Smooth muscle cell (in vitro differentiated cells): ENCODE measurements around the gene GAS6. TPM values are rescaled to one million over a fixed set of nuclear protein-coding genes. Genes with fewer than 3 reads are reported as not detected.

Experiments
- DNase-seq: peaks from one replicate; lab custom pipeline; 2025; ENCODE audit not compliant: unreplicated experiment; lab: John Stamatoyannopoulos, UW
- H2AFZ ChIP-seq: fragments of 200-600 bp; sonication (generic); 2 replicates; pipeline ENCODE4 v1.6.0; 2016; ENCODE audit warnings: antibody characterized with exemption, low read depth, mild to moderate bottlenecking
- H3F3A ChIP-seq: fragments of 200-600 bp; sonication (generic); 2 replicates; pipeline ENCODE4 v1.6.0; 2017; ENCODE audit warnings: antibody characterized with exemption, low read depth
- H3K27ac ChIP-seq: fragments of 200-600 bp; sonication (generic); 2 replicates; pipeline ENCODE4 v1.5.1; 2016; ENCODE audit warnings: low read depth, mild to moderate bottlenecking
- H3K27me3 ChIP-seq: fragments of 200-600 bp; sonication (generic); 2 replicates; pipeline ENCODE4 v1.6.1; 2016; ENCODE audit warnings: low read depth, mild to moderate bottlenecking
- H3K36me3 ChIP-seq: fragments of 200-600 bp; sonication (generic); 2 replicates; pipeline ENCODE4 v1.5.1; 2016; ENCODE audit warnings: low read depth
- H3K4me1 ChIP-seq: fragments of 200-600 bp; sonication (generic); 2 replicates; pipeline ENCODE4 v1.5.1; 2016; ENCODE audit warnings: low read depth
- H3K4me2 ChIP-seq: fragments of 200-600 bp; sonication (generic); 2 replicates; pipeline ENCODE4 v1.6.0; 2016; ENCODE audit warnings: mild to moderate bottlenecking
- H3K4me3 ChIP-seq: fragments of 200-600 bp; sonication (generic); 2 replicates; pipeline ENCODE4 v1.5.1; 2016; ENCODE audit warnings: mild to moderate bottlenecking
- H3K79me2 ChIP-seq: fragments of 200-600 bp; sonication (generic); 2 replicates; pipeline ENCODE4 v1.6.0; 2016; ENCODE audit warnings: low read depth, mild to moderate bottlenecking
- H3K9ac ChIP-seq: fragments of 200-600 bp; sonication (generic); 2 replicates; pipeline ENCODE4 v1.6.0; 2016; ENCODE audit warnings: low read depth
- H3K9me3 ChIP-seq: fragments of 200-600 bp; sonication (generic); replicated peaks from 2 replicates; pipeline ENCODE4 v1.5.1; 2016; ENCODE audit warnings: low read depth
- H4K20me1 ChIP-seq: fragments of 200-600 bp; sonication (generic); 2 replicates; pipeline ENCODE4 v1.6.0; 2016; ENCODE audit warnings: low read depth
- CTCF ChIP-seq: fragments of 200-600 bp; sonication (generic); IDR thresholded peaks from 2 replicates; pipeline ENCODE4 v1.5.1; 2017; ENCODE audit warnings: borderline replicate concordance, mild to moderate bottlenecking, antibody characterized with exemption; ENCODE audit not compliant: insufficient read depth, poor library complexity, severe bottlenecking
- WGBS: methylation state at CpG from one replicate; pipeline ENCODE4 v1.1.7; 2016; ENCODE audit warnings: low lambda C conversion rate; 5-methylcytosine and 5-hydroxymethylcytosine counted together
- polyA plus RNA-seq: library from polyadenylated mRNA; unstranded; fragments of >200 nt; fragmentation: Nextera tagmentation; extraction: Ambion mirVana; gene quantifications from 2 replicates; pipeline ENCODE4 v1.2.1, GENCODE V29; 2016
- total RNA-seq: library from RNA; depleted of rRNA; stranded (reverse); fragments of >200 nt; gene quantifications from 2 replicates; pipeline ENCODE4 v1.2.3, GENCODE V29; 2014

GAS6 gene
- total and polyA plus RNA-seq, 2 experiments from 2014 or later: 21.7 to 45.2 TPM

GRCh38 chr13:113901231-113901630, 37.4 kb upstream of the GAS6 start:
- no peak for DNase-seq
- no peak for TF ChIP-seq CTCF
- Histone ChIP-seq H3K9ac (no peak overlapping the region), H2AFZ (no peak overlapping the region), H3F3A (no peaks in the 10 kb centered on the region), H3K9me3 (no peaks in the 10 kb centered on the region), H3K4me3 (no peak overlapping the region), H3K4me1 (peaks cover 3% of the 10 kb centered on the region), H3K36me3 (no peaks in the 10 kb centered on the region), H3K4me2 (no peak overlapping the region), H3K27ac (no peak overlapping the region), H3K79me2 (no peaks in the 10 kb centered on the region), H4K20me1 (no peaks in the 10 kb centered on the region), H3K27me3 (no peaks in the 10 kb centered on the region)
- WGBS: 86% methylated on average over 7 of the region's 7 CpGs

GRCh38 chr13:113900646-113901045, 36.8 kb upstream of the GAS6 start:
- Histone ChIP-seq H3K4me3 (no peak overlapping the region), H3K36me3 (no peaks in the 10 kb centered on the region), H3K9ac (no peak overlapping the region), H2AFZ (no peak overlapping the region), H4K20me1 (no peaks in the 10 kb centered on the region), H3F3A (no peaks in the 10 kb centered on the region), H3K4me1 (peaks cover 3% of the 10 kb centered on the region), H3K4me2 (no peak overlapping the region), H3K27ac (no peak overlapping the region), H3K27me3 (no peaks in the 10 kb centered on the region), H3K79me2 (no peaks in the 10 kb centered on the region), H3K9me3 (no peaks in the 10 kb centered on the region)
- no peak for TF ChIP-seq CTCF
- 96% methylated on average over 10 of the region's 10 CpGs for WGBS
- no peak for DNase-seq

- TF ChIP-seq CTCF: no peak
- H3K4me2 ChIP-seq: no peak overlapping the region
- no peaks in the 10 kb centered on the region for H3K36me3 ChIP-seq
- WGBS: 96% methylated on average over 15 of the region's 15 CpGs
- no peak overlapping the region for H3K9ac ChIP-seq
- no peaks in the 10 kb centered on the region for H3K79me2 ChIP-seq
- no peak overlapping the region for H2AFZ ChIP-seq
- H3K27ac ChIP-seq: peak overlapping the region; percentile 90
- H3K4me3 ChIP-seq: no peak overlapping the region
- no peaks in the 10 kb centered on the region for H3K9me3 ChIP-seq
- H4K20me1 ChIP-seq: no peaks in the 10 kb centered on the region
- H3F3A ChIP-seq: no peaks in the 10 kb centered on the region
- no peaks in the 10 kb centered on the region for H3K27me3 ChIP-seq
- DNase-seq: no peak
- H3K4me1 ChIP-seq: peaks cover 3% of the 10 kb centered on the region
Observed at GRCh38 chr13:113898391-113898790, 34.5 kb upstream of the GAS6 start.

GRCh38 chr13:113897966-113898365, 34.1 kb upstream of the GAS6 start:
- Histone ChIP-seq H3F3A (no peaks in the 10 kb centered on the region), H2AFZ (no peak overlapping the region), H3K9me3 (no peaks in the 10 kb centered on the region), H4K20me1 (no peaks in the 10 kb centered on the region), H3K4me2 (peak overlapping the region; percentile 54), H3K79me2 (no peaks in the 10 kb centered on the region), H3K9ac (peak overlapping the region; percentile 67), H3K4me1 (peaks cover 3% of the 10 kb centered on the region), H3K27ac (peak overlapping the region; percentile 90), H3K4me3 (no peak overlapping the region), H3K36me3 (no peaks in the 10 kb centered on the region), H3K27me3 (no peaks in the 10 kb centered on the region)
- TF ChIP-seq CTCF: no peak
- 75% methylated on average over 4 of the region's 4 CpGs for WGBS
- DNase-seq: no peak
